GM12878 (cell line): Measurements from ENCODE around the gene TTLL1. TPM values are rescaled to one million over a fixed set of nuclear protein-coding genes. Genes with fewer than 3 reads are reported as not detected.
A peak's percentile ranks its signal among the peaks of the same experiment; 100 is the strongest.

ENCODE experiments used
- BACH1 ChIP-seq: fragments of 450-650 bp; IDR thresholded peaks from 2 replicates; pipeline ENCODE4 v1.6.1; 2017; ENCODE audit warnings: mild to moderate bottlenecking, borderline replicate concordance
- CUX1 ChIP-seq: IDR thresholded peaks from 2 replicates; pipeline ENCODE4 v1.6.1; 2012; ENCODE audit warnings: improper control_type of control experiment, low read depth, low read length; ENCODE audit not compliant: insufficient replicate concordance
- EED ChIP-seq: sonication (generic); IDR thresholded peaks from 2 replicates; pipeline ENCODE4 v1.6.1; 2016; ENCODE audit warnings: antibody characterized with exemption, low read depth
- HDAC2 ChIP-seq: fragments of 200-600 bp; sonication (generic); IDR thresholded peaks from 2 replicates; pipeline ENCODE4 v1.6.1; 2017
- IKZF1 ChIP-seq: fragments of 450-650 bp; conservative IDR thresholded peaks from 2 replicates; pipeline ENCODE4 v1.6.1; 2017; ENCODE audit warnings: antibody characterized with exemption, mild to moderate bottlenecking
- IRF4 ChIP-seq: IDR thresholded peaks from 2 replicates; pipeline ENCODE4 v1.6.1; 2011; ENCODE audit warnings: low read depth, low read length
- KAT2A ChIP-seq: conservative IDR thresholded peaks from 2 replicates; pipeline ENCODE4 v1.6.1; 2011; ENCODE audit warnings: low read depth, low read length; ENCODE audit not compliant: control insufficient read depth
- KLF5 ChIP-seq: fragments of 450-650 bp; IDR thresholded peaks from 2 replicates; pipeline ENCODE4 v1.6.1; 2014; ENCODE audit warnings: mild to moderate bottlenecking; ENCODE audit not compliant: partially characterized antibody
- POU2F2 ChIP-seq: IDR thresholded peaks from 3 replicates; pipeline ENCODE4 v1.6.1; 2011; ENCODE audit warnings: low read depth, mild to moderate bottlenecking, low read length, borderline replicate concordance
- SRF ChIP-seq, 2 experiments: IDR thresholded peaks; 2 replicates each; pipeline ENCODE4 v1.6.1; 2011; ENCODE audit warnings: low read depth in 2 of 2, low read length in 2 of 2, mild to moderate bottlenecking in 1 of 2, moderate library complexity in 1 of 2
- STAT1 ChIP-seq: fragments of 450-650 bp; conservative IDR thresholded peaks from 2 replicates; pipeline ENCODE4 v1.6.1; 2014; ENCODE audit warnings: antibody characterized with exemption, mild to moderate bottlenecking
- ZNF622 ChIP-seq: fragments of 450-650 bp; IDR thresholded peaks from 2 replicates; pipeline ENCODE4 v1.6.1; 2017; ENCODE audit warnings: mild to moderate bottlenecking, inconsistent platforms
- polyA plus RNA-seq, 11 experiments: library from polyadenylated mRNA; depleted of rRNA in 4 of 11; unstranded in 6 of 11; stranded (reverse) in 5 of 11; fragments of >200 nt; fragmentation: Nextera tagmentation in 4 of 11; fragmentation: Illumina TruSeq in 1 of 11; extraction: Ambion mirVana in 4 of 11; extraction: Trizol in 1 of 11; gene quantifications; 1 replicate in 1 of 11; 2 replicates in 10 of 11; pipeline versions ENCODE4 v1.2.1 to v1.2.3, GENCODE V29; 2011 to 2016; ENCODE audit warnings: inconsistent platforms in 2 of 11, missing spikeins in 2 of 11, low read depth in 1 of 11
- total RNA-seq, 4 experiments: library from RNA; depleted of rRNA in 3 of 4; stranded (reverse); fragments of >200 nt in 3 of 4; fragmentation: Illumina TruSeq in 1 of 4; extraction: Trizol in 1 of 4; gene quantifications; 2 replicates each; pipeline versions ENCODE4 v1.2.1 to v1.2.3, GENCODE V29; 2013 to 2021
- TF ChIP-seq, protein P1 (sequence below): fragments of 450-650 bp; IDR thresholded peaks from 2 replicates; pipeline ENCODE4 v1.6.1; 2017; ENCODE audit warnings: mild to moderate bottlenecking, moderate library complexity
- TF ChIP-seq, protein P2 (sequence below): fragments of 450-650 bp; IDR thresholded peaks from 2 replicates; pipeline ENCODE4 v1.6.1; 2016; ENCODE audit warnings: mild to moderate bottlenecking
- TF ChIP-seq, protein P3 (sequence below): fragments of 450-650 bp; formaldehyde crosslinking; IDR thresholded peaks from 2 replicates; pipeline ENCODE4 v1.4.0; 2020; ENCODE audit warnings: mild to moderate bottlenecking, moderate library complexity

Gene TTLL1
- total and polyA plus RNA-seq, 10 of the 15 experiments (the other 5 are each of a cell fraction or from before 2014, with no cell fraction given): 0.39 to 4.8 (median 3.2) TPM

GRCh38 chr22:43088984-43089717 is at the start of gene TTLL1 (continued):
- TF ChIP-seq CUX1: no peak
- peak; percentile 91 for TF ChIP-seq KLF5
- TF ChIP-seq ZNF622: no peak
- TF ChIP-seq EED: peak; percentile 15; the same call in 1 of the 2 replicates
- TF ChIP-seq IKZF1: peak; percentile 76
- TF ChIP-seq KAT2A: no peak
- TF ChIP-seq, protein P1, sequence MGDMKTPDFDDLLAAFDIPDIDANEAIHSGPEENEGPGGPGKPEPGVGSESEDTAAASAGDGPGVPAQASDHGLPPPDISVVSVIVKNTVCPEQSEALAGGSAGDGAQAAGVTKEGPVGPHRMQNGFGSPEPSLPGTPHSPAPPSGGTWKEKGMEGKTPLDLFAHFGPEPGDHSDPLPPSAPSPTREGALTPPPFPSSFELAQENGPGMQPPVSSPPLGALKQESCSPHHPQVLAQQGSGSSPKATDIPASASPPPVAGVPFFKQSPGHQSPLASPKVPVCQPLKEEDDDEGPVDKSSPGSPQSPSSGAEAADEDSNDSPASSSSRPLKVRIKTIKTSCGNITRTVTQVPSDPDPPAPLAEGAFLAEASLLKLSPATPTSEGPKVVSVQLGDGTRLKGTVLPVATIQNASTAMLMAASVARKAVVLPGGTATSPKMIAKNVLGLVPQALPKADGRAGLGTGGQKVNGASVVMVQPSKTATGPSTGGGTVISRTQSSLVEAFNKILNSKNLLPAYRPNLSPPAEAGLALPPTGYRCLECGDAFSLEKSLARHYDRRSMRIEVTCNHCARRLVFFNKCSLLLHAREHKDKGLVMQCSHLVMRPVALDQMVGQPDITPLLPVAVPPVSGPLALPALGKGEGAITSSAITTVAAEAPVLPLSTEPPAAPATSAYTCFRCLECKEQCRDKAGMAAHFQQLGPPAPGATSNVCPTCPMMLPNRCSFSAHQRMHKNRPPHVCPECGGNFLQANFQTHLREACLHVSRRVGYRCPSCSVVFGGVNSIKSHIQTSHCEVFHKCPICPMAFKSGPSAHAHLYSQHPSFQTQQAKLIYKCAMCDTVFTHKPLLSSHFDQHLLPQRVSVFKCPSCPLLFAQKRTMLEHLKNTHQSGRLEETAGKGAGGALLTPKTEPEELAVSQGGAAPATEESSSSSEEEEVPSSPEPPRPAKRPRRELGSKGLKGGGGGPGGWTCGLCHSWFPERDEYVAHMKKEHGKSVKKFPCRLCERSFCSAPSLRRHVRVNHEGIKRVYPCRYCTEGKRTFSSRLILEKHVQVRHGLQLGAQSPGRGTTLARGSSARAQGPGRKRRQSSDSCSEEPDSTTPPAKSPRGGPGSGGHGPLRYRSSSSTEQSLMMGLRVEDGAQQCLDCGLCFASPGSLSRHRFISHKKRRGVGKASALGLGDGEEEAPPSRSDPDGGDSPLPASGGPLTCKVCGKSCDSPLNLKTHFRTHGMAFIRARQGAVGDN: peak; percentile 38; the same call in 1 of the 2 replicates
- TF ChIP-seq SRF (IDR thresholded peaks at IDR 0.05; ENCODE audit: low read depth in 2 of 2, low read length in 2 of 2): no peak
- TF ChIP-seq, protein P2, sequence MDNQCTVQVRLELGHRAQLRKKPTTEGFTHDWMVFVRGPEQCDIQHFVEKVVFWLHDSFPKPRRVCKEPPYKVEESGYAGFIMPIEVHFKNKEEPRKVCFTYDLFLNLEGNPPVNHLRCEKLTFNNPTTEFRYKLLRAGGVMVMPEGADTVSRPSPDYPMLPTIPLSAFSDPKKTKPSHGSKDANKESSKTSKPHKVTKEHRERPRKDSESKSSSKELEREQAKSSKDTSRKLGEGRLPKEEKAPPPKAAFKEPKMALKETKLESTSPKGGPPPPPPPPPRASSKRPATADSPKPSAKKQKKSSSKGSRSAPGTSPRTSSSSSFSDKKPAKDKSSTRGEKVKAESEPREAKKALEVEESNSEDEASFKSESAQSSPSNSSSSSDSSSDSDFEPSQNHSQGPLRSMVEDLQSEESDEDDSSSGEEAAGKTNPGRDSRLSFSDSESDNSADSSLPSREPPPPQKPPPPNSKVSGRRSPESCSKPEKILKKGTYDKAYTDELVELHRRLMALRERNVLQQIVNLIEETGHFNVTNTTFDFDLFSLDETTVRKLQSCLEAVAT: peak; percentile 32; the same call in 1 of the 2 replicates
- no peak for TF ChIP-seq POU2F2
- TF ChIP-seq HDAC2: no peak
- no peak for TF ChIP-seq IRF4
- TF ChIP-seq STAT1: 0 out of 2 replicates have a peak, but pooled peaks have one; percentile 56
- TF ChIP-seq BACH1: 0 out of 2 replicates have a peak, but pooled peaks have one; percentile 46
- TF ChIP-seq, protein P3, sequence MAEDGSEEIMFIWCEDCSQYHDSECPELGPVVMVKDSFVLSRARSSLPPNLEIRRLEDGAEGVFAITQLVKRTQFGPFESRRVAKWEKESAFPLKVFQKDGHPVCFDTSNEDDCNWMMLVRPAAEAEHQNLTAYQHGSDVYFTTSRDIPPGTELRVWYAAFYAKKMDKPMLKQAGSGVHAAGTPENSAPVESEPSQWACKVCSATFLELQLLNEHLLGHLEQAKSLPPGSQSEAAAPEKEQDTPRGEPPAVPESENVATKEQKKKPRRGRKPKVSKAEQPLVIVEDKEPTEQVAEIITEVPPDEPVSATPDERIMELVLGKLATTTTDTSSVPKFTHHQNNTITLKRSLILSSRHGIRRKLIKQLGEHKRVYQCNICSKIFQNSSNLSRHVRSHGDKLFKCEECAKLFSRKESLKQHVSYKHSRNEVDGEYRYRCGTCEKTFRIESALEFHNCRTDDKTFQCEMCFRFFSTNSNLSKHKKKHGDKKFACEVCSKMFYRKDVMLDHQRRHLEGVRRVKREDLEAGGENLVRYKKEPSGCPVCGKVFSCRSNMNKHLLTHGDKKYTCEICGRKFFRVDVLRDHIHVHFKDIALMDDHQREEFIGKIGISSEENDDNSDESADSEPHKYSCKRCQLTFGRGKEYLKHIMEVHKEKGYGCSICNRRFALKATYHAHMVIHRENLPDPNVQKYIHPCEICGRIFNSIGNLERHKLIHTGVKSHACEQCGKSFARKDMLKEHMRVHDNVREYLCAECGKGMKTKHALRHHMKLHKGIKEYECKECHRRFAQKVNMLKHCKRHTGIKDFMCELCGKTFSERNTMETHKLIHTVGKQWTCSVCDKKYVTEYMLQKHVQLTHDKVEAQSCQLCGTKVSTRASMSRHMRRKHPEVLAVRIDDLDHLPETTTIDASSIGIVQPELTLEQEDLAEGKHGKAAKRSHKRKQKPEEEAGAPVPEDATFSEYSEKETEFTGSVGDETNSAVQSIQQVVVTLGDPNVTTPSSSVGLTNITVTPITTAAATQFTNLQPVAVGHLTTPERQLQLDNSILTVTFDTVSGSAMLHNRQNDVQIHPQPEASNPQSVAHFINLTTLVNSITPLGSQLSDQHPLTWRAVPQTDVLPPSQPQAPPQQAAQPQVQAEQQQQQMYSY (CRISPR knock-in tag): no peak
